Measurements from ENCODE around the gene FBXO10.
"Not testable (repeated sequence)": the region's sequence is repeated elsewhere in the genome, so short reads cannot be mapped to it uniquely, and the experiment has no call there.

The FBXO10 gene

GRCh38 chr9:37575921-37576721 lies at the start of gene FBXO10:
Gene FBXO10 (minus strand): TSS chr9:37576380. CDS start chr9:37541768, 34,612 bp downstream.
- peak; percentile 91 for DNase-seq (ENCODE audit: low spot score)

- no peak for DNase-seq (ENCODE audit: low spot score)
These were observed 49.6 kb upstream of the FBXO10 start for GRCh38 chr9:37625758-37626147.

- no peak for DNase-seq (ENCODE audit: low spot score)
These were observed 49.0 kb upstream of the FBXO10 start for GRCh38 chr9:37625036-37625757.

GRCh38 chr9:37624073-37624472 lies 47.9 kb upstream of the FBXO10 start:
- DNase-seq (ENCODE audit: low spot score) = no peak

GRCh38 chr9:37623267-37623666 lies 47.1 kb upstream of the FBXO10 start:
- no peak for DNase-seq (ENCODE audit: low spot score)

GRCh38 chr9:37622462-37622861 lies 46.3 kb upstream of the FBXO10 start:
- no peak for DNase-seq (ENCODE audit: low spot score)

- peak; percentile 76 for DNase-seq (ENCODE audit: low spot score)
These were observed 45.3 kb upstream of the FBXO10 start for GRCh38 chr9:37621273-37622121.

- DNase-seq (ENCODE audit: low spot score) = no peak
These were observed 44.2 kb upstream of the FBXO10 start for GRCh38 chr9:37620396-37620795.

GRCh38 chr9:37619806-37620205 lies 43.6 kb upstream of the FBXO10 start:
- no peak for DNase-seq (ENCODE audit: low spot score)

- DNase-seq (ENCODE audit: low spot score) = no peak
These were observed 42.6 kb upstream of the FBXO10 start for GRCh38 chr9:37618817-37619216.

- no peak for DNase-seq (ENCODE audit: low spot score)
These were observed 41.7 kb upstream of the FBXO10 start for GRCh38 chr9:37617832-37618231.

GRCh38 chr9:37617161-37617560 lies 41.0 kb upstream of the FBXO10 start:
- no peak for DNase-seq (ENCODE audit: low spot score)

GRCh38 chr9:37611961-37612360 lies 35.8 kb upstream of the FBXO10 start:
- DNase-seq (ENCODE audit: low spot score) = no peak

GRCh38 chr9:37611014-37611413 lies 34.8 kb upstream of the FBXO10 start:
- DNase-seq (ENCODE audit: low spot score) = no peak

GRCh38 chr9:37609735-37610397 lies 33.7 kb upstream of the FBXO10 start:
- DNase-seq (ENCODE audit: low spot score) = no peak

- no peak for DNase-seq (ENCODE audit: low spot score)
These were observed 32.1 kb upstream of the FBXO10 start for GRCh38 chr9:37608250-37608649.

GRCh38 chr9:37604296-37604695 lies 28.1 kb upstream of the FBXO10 start:
- DNase-seq (ENCODE audit: low spot score) = no peak

GRCh38 chr9:37602817-37603216 lies 26.6 kb upstream of the FBXO10 start:
- no peak for DNase-seq (ENCODE audit: low spot score)

GRCh38 chr9:37602061-37602460 lies 25.9 kb upstream of the FBXO10 start:
- not testable (repeated sequence) for DNase-seq (ENCODE audit: low spot score)

- no peak for DNase-seq (ENCODE audit: low spot score)
These were observed 20.3 kb upstream of the FBXO10 start for GRCh38 chr9:37596504-37596903.

GRCh38 chr9:37593883-37594448 lies 17.8 kb upstream of the FBXO10 start:
- DNase-seq (ENCODE audit: low spot score) = no peak
